ENCODE measurements around the gene TMPRSS9.

TMPRSS9 gene

GRCh38 chr19:2365201-2365970 lies 5.3 kb downstream of the TMPRSS9 start:
- H3K27ac ChIP-seq = no peak overlapping the region
- no peak overlapping the region for H3K9ac ChIP-seq
- no peak overlapping the region for H2AFZ ChIP-seq
- no peaks in the 10 kb centered on the region for H3K79me2 ChIP-seq
- H3K9me3 ChIP-seq (ENCODE audit: control insufficient read depth, low read length) = no peaks in the 10 kb centered on the region
- no peaks in the 10 kb centered on the region for H3K27me3 ChIP-seq (ENCODE audit: control insufficient read depth, insufficient read depth, low read length)
- H3K4me1 ChIP-seq = no peaks in the 10 kb centered on the region
- no peak overlapping the region for H3K4me3 ChIP-seq (ENCODE audit: low read depth, low read length)
- no peak for TF ChIP-seq CTCF (IDR thresholded peaks at IDR 0.05)
- no peak overlapping the region for H3K4me2 ChIP-seq (ENCODE audit: low read length)
- H3K36me3 ChIP-seq (ENCODE audit: control insufficient read depth, insufficient read depth, low read length) = no peaks in the 10 kb centered on the region

- Histone ChIP-seq H3K27ac (no peak overlapping the region), H2AFZ (no peak overlapping the region), H3K9me3 (ENCODE audit: control insufficient read depth, low read length) (no peaks in the 10 kb centered on the region), H3K4me3 (ENCODE audit: low read depth, low read length) (no peak overlapping the region), H3K4me1 (no peaks in the 10 kb centered on the region), H3K9ac (no peak overlapping the region), H3K79me2 (no peaks in the 10 kb centered on the region), H3K4me2 (ENCODE audit: low read length) (no peak overlapping the region), H3K36me3 (ENCODE audit: control insufficient read depth, insufficient read depth, low read length) (no peaks in the 10 kb centered on the region), H3K27me3 (ENCODE audit: control insufficient read depth, insufficient read depth, low read length) (no peaks in the 10 kb centered on the region)
- TF ChIP-seq CTCF (IDR thresholded peaks at IDR 0.05) = no peak
Measured at GRCh38 chr19:2371656-2372055, 11.6 kb downstream of the TMPRSS9 start.

DNA sequence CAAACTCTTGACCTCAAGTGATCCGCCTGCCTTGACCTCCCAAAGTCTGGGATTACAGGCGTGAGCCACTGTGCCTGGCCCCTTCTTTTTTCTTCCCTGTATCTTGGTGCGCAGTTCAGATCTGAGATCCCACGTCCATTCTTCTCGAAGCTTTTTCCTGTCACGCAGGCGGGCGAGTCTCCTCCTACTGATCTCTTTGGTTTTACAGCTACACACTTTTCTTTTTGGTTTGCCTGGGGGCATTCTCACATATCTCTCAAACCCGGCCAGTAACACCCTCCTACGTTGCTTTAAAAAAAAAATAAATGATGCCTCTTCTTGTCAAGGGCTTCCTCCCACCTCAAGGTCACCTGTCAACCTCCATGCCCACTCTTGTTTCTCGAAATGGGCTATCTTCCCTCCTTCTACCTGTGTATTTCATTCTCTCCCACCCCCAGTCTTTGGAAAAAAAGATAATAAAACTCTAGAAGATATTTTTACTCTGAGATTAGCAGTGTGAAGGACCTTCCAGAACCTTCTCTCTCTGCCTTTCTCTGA lies 12.1 kb downstream of the TMPRSS9 start:
- no peaks in the 10 kb centered on the region for H3K36me3 ChIP-seq (ENCODE audit: control insufficient read depth, insufficient read depth, low read length)
- H3K4me2 ChIP-seq (ENCODE audit: low read length) = no peak overlapping the region
- no peaks in the 10 kb centered on the region for H3K9me3 ChIP-seq (ENCODE audit: control insufficient read depth, low read length)
- H3K4me1 ChIP-seq = no peaks in the 10 kb centered on the region
- no peaks in the 10 kb centered on the region for H3K79me2 ChIP-seq
- H3K27me3 ChIP-seq (ENCODE audit: control insufficient read depth, insufficient read depth, low read length) = no peaks in the 10 kb centered on the region
- H3K4me3 ChIP-seq (ENCODE audit: low read depth, low read length) = no peak overlapping the region
- H3K27ac ChIP-seq = no peak overlapping the region
- TF ChIP-seq CTCF (IDR thresholded peaks at IDR 0.05) = no peak
- no peak overlapping the region for H2AFZ ChIP-seq
- no peak overlapping the region for H3K9ac ChIP-seq

GRCh38 chr19:2374808-2375207 lies 14.7 kb downstream of the TMPRSS9 start:
- TF ChIP-seq CTCF (IDR thresholded peaks at IDR 0.05) = no peak
- no peaks in the 10 kb centered on the region for H3K79me2 ChIP-seq
- no peaks in the 10 kb centered on the region for H3K27me3 ChIP-seq (ENCODE audit: control insufficient read depth, insufficient read depth, low read length)
- no peak overlapping the region for H2AFZ ChIP-seq
- no peak overlapping the region for H3K27ac ChIP-seq
- no peaks in the 10 kb centered on the region for H3K9me3 ChIP-seq (ENCODE audit: control insufficient read depth, low read length)
- H3K9ac ChIP-seq = no peak overlapping the region
- no peak overlapping the region for H3K4me2 ChIP-seq (ENCODE audit: low read length)
- H3K4me1 ChIP-seq = no peaks in the 10 kb centered on the region
- no peak overlapping the region for H3K4me3 ChIP-seq (ENCODE audit: low read depth, low read length)
- H3K36me3 ChIP-seq (ENCODE audit: control insufficient read depth, insufficient read depth, low read length) = no peaks in the 10 kb centered on the region
